Activated T-cell treated with anti-CD3 and anti-CD28 coated beads, Interleukin-2, amount 50 U/mL, for 1 hour (primary cell): ENCODE data around the gene LATS2.
"Not testable (repeated sequence)": the region's sequence is repeated elsewhere in the genome, so short reads cannot be mapped to it uniquely, and the experiment has no call there.

ENCODE experiments used
- DNase-seq: peaks from one replicate; pipeline ENCODE4 v3.0.0-alpha.2; 2020

Gene LATS2

DNA sequence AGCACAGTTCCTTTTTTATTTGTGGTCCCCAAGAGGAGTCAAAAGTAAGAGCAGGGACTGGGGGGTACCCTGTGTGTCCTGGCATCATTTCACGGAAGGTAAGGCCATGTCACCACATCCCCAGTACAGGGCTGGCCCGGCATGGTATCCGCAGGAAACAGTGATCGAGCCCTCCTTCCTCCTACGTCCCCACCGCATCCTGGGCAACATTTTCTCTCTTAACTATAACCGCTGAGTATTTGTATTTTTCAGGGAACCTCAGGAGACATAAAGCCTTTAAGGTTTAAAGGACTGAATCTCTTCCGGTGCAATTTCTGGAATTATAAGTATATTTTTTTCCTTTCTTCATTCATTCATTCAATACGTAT lies 13.6 kb upstream of the LATS2 start:
- no peak for DNase-seq

DNA sequence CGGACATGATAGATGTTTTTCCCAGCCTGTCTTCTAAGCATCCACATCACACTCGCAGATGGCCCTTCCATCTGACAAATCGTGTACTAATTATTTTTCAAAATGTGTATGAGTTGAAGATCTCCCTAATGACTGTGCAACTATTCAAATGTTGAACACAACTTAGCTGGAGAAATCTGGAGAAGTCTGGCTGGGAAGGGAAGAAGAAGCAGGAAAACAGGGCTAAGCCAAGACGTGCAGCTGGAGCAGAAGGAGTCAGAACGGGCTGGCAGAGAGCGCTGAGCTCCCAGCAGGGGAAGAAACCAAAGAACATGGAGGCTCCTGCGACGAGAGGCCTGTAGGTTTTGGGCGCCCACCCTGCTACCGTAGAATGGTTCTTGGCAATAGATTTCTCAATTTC lies 13.2 kb upstream of the LATS2 start:
- DNase-seq: no peak

DNA sequence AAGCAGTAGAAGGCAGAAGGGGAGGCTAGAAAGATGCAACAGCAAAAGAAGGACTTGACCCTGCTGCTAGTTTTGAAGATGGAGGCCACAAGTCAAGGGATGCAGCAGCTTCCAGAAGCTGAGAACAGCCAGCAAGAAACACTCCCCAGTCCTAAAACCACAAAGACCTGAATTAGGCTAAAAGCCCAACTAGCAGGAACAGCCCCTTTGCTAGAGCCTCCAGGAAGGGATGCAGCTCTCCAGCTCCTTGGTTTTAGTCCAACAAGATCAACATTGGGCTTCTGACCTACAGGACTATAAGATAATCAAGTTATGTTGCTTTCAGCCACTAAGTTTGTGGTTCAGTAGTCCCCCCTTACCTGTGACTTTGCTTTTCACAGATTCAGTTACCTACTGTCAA lies 10.5 kb upstream of the LATS2 start:
- DNase-seq: no peak

GRCh38 chr13:21071015-21071414 lies 9.6 kb upstream of the LATS2 start:
- no peak for DNase-seq

- no peak for DNase-seq
Observed at GRCh38 chr13:21069561-21070004, 8.2 kb upstream of the LATS2 start.

DNA sequence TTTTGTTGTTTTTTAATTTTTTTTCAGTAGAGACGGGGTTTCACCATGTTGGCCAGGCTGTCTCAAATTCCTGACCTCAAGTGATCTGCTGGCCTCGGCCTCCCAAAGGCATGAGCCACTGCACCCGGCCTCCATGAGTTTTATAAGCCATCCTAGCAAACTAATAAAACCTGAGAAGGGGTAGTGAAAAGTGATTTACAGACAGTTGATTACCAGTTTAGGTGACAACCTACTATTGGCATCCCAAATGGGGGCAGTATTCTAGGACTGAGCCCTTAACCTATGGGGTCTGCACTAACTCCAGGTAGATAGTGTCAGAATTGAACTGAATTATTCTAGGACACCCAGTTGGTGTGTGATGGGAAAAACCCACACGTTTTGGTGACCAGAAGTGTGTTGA lies 6.5 kb upstream of the LATS2 start:
- no peak for DNase-seq

DNA sequence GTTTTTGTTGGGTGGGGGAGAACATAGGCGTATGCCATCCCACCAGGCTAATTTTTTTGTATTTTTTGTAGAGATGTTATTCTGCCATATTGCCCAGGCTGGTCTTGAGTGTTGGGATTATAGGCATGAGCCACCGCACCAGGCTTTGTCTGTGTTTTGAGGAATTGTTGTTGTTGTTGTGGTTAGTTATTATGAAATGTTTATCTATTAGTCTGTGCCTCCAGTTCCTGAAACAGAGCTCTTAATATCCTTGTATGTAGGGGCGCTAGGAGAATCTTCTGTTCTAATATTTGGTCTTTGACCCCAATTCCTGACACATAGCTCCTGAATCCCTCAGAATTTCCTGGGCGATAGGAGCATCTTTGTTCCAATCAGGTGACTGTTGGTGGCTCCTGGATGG lies 5.6 kb upstream of the LATS2 start:
- no peak for DNase-seq

GRCh38 chr13:21065686-21066085 lies 4.3 kb upstream of the LATS2 start:
- DNase-seq: no peak

DNA sequence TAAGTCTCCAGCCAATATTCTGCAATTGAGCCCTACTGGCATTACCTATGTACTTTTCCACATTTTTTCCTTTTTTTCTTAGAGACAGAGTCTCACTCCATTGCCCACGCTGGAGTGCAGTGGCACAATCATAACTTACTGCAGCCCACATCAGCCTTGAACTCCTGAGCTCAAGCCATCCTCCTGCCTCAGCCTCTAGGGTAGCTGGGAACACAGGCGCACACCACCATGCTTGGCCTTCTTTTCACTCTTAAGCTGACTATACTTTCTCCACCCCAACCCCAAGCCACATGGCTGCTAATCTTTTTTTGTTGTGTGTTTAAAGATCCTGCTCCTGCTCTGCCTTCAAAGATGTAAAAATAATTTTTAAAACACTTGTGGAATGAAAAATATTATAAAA lies 1.6 kb upstream of the LATS2 start:
- DNase-seq: no peak

DNA sequence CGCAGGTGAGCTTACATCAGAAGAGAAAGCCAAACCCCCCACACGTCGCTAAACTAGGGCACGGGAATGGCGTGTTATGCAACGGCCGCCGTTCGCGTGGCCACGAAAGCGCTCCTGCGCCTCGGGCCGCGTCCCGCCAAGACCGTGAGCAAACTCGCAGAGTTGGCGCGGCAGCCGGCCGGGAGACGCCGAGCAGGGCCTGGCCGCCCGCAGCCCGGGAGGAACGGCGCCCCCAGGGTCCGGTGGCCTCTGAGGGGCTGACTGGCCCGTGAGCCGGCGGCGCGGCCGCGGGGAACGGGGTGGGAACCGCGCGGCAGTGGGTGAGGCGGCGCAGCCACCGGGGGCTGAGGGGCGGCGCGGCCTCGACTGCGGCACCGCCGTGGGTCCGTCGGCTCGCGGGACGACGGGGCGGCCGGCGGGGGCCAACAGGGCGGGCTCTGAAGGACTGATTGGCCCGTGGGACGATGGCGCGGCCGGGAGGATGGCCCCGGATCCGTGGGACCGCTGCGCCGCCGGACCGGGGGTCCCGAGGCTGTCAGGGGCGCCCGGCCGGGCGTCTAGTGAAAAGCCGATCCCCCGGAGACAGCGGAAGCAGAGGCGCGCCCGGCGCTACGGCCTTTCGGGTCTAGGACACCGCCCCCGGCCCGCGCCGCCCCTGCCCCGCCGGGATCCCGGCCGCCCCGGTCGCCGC lies 903 bp downstream of the LATS2 start:
- DNase-seq: peak; percentile 31

DNA sequence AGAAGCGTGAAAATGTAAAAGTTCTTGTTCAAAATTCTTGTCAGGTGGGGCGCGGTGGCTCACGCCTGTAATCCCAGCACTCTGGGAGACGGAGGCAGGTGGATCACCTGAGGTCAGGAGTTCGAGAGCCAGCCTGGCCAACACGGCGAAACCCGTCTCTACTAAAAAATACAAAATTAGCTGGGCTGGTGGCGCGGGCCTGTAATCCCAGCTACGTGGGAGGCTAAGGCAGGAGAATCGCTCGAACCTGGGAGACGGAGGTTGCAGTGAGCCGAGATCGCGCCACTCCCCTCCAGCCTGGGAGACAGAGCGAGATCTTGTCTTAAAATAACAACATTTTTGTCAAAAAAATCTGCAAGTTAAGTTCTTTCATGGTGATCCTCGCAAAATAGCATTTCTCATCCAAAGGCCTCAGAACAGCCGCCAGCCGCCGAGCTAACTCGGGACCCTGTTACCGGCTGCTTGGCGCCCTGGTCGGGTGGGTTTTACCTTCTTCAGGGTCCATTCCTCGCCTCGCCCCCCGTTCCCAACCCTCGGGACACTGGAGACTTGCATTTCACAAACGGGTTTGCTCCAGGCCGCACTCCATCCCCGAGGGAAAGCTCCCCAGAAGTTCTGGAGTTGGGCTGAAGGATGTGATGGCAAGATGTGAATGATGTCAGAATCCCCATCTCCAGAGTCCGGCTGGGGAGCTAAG lies 1.6 kb downstream of the LATS2 start:
- DNase-seq: no peak

GRCh38 chr13:21058361-21058760 lies 3.0 kb downstream of the LATS2 start:
- no peak for DNase-seq

DNA sequence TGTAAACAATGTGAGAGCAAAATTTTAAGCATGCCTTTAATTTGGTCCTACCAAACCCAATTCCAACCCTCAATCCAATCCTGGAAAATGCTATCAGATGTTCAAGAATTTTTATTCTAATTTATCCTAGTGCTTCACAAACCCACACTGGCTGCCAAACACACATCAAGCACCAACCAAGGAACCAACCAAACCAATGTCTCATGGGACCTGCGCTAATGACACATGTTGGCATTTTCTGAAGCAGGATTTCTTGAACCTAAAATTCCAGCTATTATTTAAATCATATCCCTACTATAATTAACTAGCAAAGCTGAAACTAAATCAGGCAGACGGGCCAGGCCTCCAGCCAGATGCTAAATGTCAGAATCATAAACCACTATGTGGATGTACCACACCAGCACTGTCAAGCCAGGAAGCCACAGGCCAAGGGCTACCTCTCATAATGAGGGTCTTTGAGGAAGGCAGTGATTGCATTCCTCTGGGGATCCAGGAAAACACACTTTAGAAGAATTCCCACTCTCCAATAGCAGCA lies 5.8 kb downstream of the LATS2 start:
- DNase-seq: no peak

GRCh38 chr13:21055016-21055415 lies 6.4 kb downstream of the LATS2 start:
- DNase-seq: no peak

GRCh38 chr13:21054313-21054712 lies 7.1 kb downstream of the LATS2 start:
- no peak for DNase-seq

GRCh38 chr13:21053231-21053630 lies 8.2 kb downstream of the LATS2 start:
- no peak for DNase-seq

GRCh38 chr13:21051675-21052074 lies 9.7 kb downstream of the LATS2 start:
- no peak for DNase-seq

DNA sequence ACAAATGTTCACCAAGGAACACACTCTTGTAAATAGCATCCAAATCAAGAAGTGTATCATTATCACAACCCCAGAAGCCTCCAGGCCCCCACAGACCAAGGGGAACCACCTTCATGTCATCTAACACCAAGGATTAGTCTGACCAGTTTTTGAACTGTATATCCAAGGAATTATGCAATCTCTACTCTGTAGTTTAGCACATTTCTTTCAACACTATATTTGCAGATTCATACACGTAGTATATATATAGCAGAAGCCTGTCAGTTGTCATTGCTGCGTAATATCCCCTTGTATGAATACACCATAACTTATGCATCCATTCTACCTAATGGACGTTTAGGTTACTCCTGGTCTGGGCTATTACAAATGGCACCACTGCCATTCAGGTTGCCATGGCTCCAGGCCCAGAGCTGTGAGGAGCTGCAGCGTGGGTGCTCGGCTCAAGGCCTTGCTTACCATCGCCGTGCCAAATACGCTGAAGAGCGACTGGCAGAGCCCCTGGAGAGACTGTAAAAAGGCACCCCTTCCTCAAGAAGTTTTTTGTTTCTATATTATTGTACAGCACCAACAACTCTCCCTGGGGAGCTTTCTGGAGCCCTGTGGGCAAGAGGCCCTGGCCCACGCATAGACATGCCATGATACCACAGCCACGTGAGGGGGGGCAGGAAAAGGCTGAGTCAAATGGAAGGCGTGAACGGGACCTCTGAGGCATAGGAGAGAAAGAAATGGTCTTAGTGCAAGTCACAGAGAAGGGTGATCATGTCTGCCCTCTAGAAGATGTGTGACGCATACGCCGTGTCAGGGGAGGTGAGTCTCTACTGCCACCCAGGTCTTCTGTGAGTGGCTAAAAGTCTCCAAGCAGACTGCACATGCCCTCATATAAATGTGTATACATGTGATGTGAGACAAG lies 10.8 kb downstream of the LATS2 start:
- no peak for DNase-seq

DNA sequence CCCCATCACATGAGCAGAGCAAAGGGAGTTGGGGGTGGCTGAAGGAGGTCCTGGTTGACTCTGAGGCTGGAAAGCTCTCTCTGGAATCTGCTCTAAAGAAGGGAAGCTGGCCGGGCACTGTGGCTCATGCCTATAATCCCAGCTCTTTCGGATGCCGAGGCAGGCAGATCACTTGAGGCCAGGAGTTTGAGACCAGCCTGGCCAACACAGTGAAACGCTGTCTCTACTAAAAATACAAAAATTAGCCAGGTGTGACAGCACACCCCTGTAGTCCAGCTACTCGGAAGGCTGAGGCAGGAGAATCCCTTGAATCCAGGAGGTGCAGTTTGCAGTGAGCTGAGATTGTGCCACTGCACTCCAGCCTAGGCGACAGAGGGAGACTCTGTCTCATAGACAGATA lies 11.7 kb downstream of the LATS2 start:
- not testable (repeated sequence) for DNase-seq

GRCh38 chr13:21048901-21049698 lies 12.3 kb downstream of the LATS2 start:
- no peak for DNase-seq

DNA sequence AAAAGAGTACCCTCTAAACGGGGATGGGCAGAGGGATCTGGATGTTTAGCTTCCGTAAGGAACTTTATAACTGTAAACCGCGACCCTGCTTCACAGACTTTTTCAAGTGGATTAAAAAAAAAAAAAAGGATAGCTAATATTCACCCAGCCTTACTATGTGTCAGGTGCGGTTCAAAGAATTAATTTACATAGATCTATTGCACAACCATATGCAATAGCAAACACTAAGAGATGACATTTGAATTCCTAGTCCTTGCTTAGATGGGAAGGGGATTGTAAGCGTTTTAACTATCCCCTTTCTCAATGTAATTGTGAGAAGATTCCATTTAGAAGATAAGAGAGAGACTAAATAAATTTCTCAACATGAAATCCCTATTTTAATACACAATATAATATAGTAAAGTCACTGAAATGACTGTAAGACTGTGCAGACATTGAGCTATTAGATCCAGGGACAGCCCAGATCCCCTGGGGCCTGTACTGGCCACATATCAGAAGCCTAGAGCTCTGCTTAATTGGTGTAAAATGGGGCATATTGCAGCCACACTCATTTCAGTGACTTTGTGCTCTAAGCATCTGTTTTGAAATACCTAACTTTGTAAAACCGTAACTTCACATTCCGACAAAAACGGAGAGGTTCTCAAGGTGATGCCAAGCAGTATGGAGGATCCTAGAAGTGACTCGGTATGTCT lies 13.6 kb downstream of the LATS2 start:
- no peak for DNase-seq

DNA sequence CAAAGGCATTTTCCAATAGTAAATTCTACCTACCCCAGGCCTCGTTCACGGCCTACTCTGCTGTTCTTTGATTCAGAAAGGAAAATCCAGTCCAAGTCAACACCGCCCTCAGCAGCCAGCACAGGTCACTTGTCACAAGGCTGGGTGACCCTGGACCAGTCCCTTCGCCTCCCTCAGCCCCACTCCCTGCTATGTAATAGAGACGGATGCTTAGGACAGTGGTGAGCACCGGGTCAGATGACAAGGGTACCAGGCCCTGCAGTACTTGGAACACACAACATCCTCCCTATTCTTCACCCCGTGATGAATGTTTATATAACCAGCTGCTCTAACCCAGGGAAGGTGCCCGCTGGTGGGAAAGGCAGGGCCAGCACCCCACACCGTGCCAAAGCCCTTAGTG lies 14.3 kb downstream of the LATS2 start:
- DNase-seq: no peak
